Cardiac fibroblast (primary cell): ENCODE results near the gene LRRC46.

Experiments used
- DNase-seq, 2 donors: peaks; one replicate each; pipeline versions ENCODE4 v3.0.0 to v3.0.0-alpha.2; 2010; ENCODE audit warnings: low read depth in 2 of 2
- H3K4me3 ChIP-seq, 2 donors: replicated peaks in 1 of 2; 1 replicate in 1 of 2; 2 replicates in 1 of 2; pipeline ENCODE4 v1.5.1; 2011; ENCODE audit warnings: low read depth in 2 of 2, low read length in 2 of 2, mild to moderate bottlenecking in 2 of 2, moderate library complexity in 1 of 2
- CTCF ChIP-seq: IDR thresholded peaks from one replicate; pipeline ENCODE4 v1.5.1; 2011; ENCODE audit warnings: low read depth, mild to moderate bottlenecking, low read length, inconsistent platforms

The LRRC46 gene

GRCh38 chr17:47860386-47860785 is 28.9 kb downstream of the LRRC46 start:
- H3K4me3 ChIP-seq: no peak overlapping the region
- DNase-seq: no peak
- TF ChIP-seq CTCF: no peak

- DNase-seq: peak; percentile 65 to 92
- TF ChIP-seq CTCF: no peak
- no peak overlapping the region for H3K4me3 ChIP-seq
Measured at GRCh38 chr17:47862621-47863440, 31.4 kb downstream of the LRRC46 start.

GRCh38 chr17:47864791-47865216 is 33.3 kb downstream of the LRRC46 start:
- DNase-seq: no peak
- TF ChIP-seq CTCF: no peak
- H3K4me3 ChIP-seq: no peak overlapping the region

GRCh38 chr17:47866941-47867340 is 35.5 kb downstream of the LRRC46 start:
- TF ChIP-seq CTCF: no peak
- peak; percentile 40 to 75 for DNase-seq
- H3K4me3 ChIP-seq: no peak overlapping the region

GRCh38 chr17:47867813-47868533 is 36.5 kb downstream of the LRRC46 start:
- no peak for TF ChIP-seq CTCF
- no peak for DNase-seq

GRCh38 chr17:47869114-47869513 is 37.6 kb downstream of the LRRC46 start:
- no peak for TF ChIP-seq CTCF
- DNase-seq: no peak
- no peak overlapping the region for H3K4me3 ChIP-seq

More at GRCh38 chr17:47867813-47868533, 36.5 kb downstream of the LRRC46 start:
- H3K4me3 ChIP-seq: no peak overlapping the region
